Liver (tissue), 9 donors: Measurements from ENCODE around the gene ADAMTS19. TPM values are rescaled to one million over a fixed set of nuclear protein-coding genes. Genes with fewer than 3 reads are reported as not detected.

Source experiments
- DNase-seq: peaks from one replicate; pipeline ENCODE4 v3.0.0-alpha.2; 2017; ENCODE audit warnings: low spot score
- H3K27ac ChIP-seq, 2 donors: one replicate each; pipeline ENCODE4 v1.7.0; 2013; ENCODE audit warnings: inconsistent platforms in 2 of 2, low read length in 2 of 2, control low read depth in 1 of 2, low read depth in 1 of 2, mild to moderate bottlenecking in 1 of 2
- H3K27me3 ChIP-seq, 4 donors: one replicate each; pipeline versions ENCODE4 v1.6.1 to v1.7.0; 2013; ENCODE audit warnings: low read length in 3 of 4, inconsistent platforms in 1 of 4, mild to moderate bottlenecking in 1 of 4, moderate library complexity in 1 of 4; ENCODE audit not compliant: control insufficient read depth in 4 of 4, insufficient read depth in 4 of 4
- H3K36me3 ChIP-seq, 4 donors: one replicate each; pipeline versions ENCODE4 v1.6.1 to v1.7.0; 2013; ENCODE audit warnings: low read length in 3 of 4, mild to moderate bottlenecking in 3 of 4, low read depth in 1 of 4, moderate library complexity in 1 of 4; ENCODE audit not compliant: control insufficient read depth in 4 of 4, insufficient read depth in 3 of 4
- H3K4me1 ChIP-seq, 4 donors: one replicate each; pipeline versions ENCODE4 v1.6.1 to v1.7.0; 2013; ENCODE audit warnings: low read length in 3 of 4, mild to moderate bottlenecking in 3 of 4, moderate library complexity in 1 of 4; ENCODE audit not compliant: control insufficient read depth in 4 of 4, insufficient read depth in 4 of 4
- H3K4me3 ChIP-seq, 3 donors: one replicate each; pipeline versions ENCODE4 v1.6.1 to v1.7.0; 2013; ENCODE audit warnings: low read length in 3 of 3, control low read depth in 1 of 3, low read depth in 1 of 3, mild to moderate bottlenecking in 1 of 3
- H3K9ac ChIP-seq, 2 donors: one replicate each; pipeline ENCODE4 v1.7.0; 2013; ENCODE audit warnings: low read length in 2 of 2, mild to moderate bottlenecking in 2 of 2, moderate library complexity in 2 of 2, control low read depth in 1 of 2, low read depth in 1 of 2
- H3K9me3 ChIP-seq, 4 donors: one replicate each; pipeline versions ENCODE4 v1.6.1 to v1.7.0; 2013; ENCODE audit warnings: low read length in 3 of 4; ENCODE audit not compliant: control insufficient read depth in 4 of 4
- ATF3 ChIP-seq: IDR thresholded peaks from 2 replicates; pipeline ENCODE4 v1.6.1; 2016; ENCODE audit warnings: antibody characterized with exemption
- CTCF ChIP-seq: fragments of 150-350 bp; IDR thresholded peaks from 2 replicates; pipeline ENCODE4 v1.5.1; 2017; ENCODE audit warnings: improper control_type of control experiment, low read depth, low read length; ENCODE audit not compliant: missing input control
- EGR1 ChIP-seq, 2 donors: IDR thresholded peaks; 2 replicates each; pipeline ENCODE4 v1.6.1; 2016 to 2018; ENCODE audit warnings: antibody characterized with exemption in 2 of 2, low read depth in 2 of 2
- FOXA1 ChIP-seq: IDR thresholded peaks from 2 replicates; pipeline ENCODE4 v1.6.1; 2016; ENCODE audit warnings: antibody characterized with exemption
- FOXA2 ChIP-seq: IDR thresholded peaks from 2 replicates; pipeline ENCODE4 v1.6.1; 2016; ENCODE audit warnings: antibody characterized with exemption
- GABPA ChIP-seq, 2 donors: IDR thresholded peaks in 1 of 2; conservative IDR thresholded peaks in 1 of 2; 2 replicates each; pipeline ENCODE4 v1.6.1; 2016; ENCODE audit warnings: antibody characterized with exemption in 2 of 2, mild to moderate bottlenecking in 1 of 2, moderate library complexity in 1 of 2
- HNF4A ChIP-seq, 2 donors: conservative IDR thresholded peaks; 2 replicates each; pipeline ENCODE4 v1.6.1; 2016; ENCODE audit warnings: antibody characterized with exemption in 2 of 2, mild to moderate bottlenecking in 2 of 2
- HNF4G ChIP-seq: IDR thresholded peaks from 2 replicates; pipeline ENCODE4 v1.6.1; 2016; ENCODE audit warnings: antibody characterized with exemption
- JUND ChIP-seq, 2 donors: IDR thresholded peaks; 2 replicates each; pipeline ENCODE4 v1.6.1; 2016; ENCODE audit warnings: antibody characterized with exemption in 2 of 2
- MAX ChIP-seq: IDR thresholded peaks from 2 replicates; pipeline ENCODE4 v1.6.1; 2016; ENCODE audit warnings: antibody characterized with exemption
- NR2F2 ChIP-seq: IDR thresholded peaks from 2 replicates; pipeline ENCODE4 v1.6.1; 2016; ENCODE audit warnings: antibody characterized with exemption
- RAD21 ChIP-seq, 2 donors: IDR thresholded peaks; 2 replicates each; pipeline ENCODE4 v1.6.1; 2016; ENCODE audit warnings: antibody characterized with exemption in 2 of 2, mild to moderate bottlenecking in 2 of 2
- REST ChIP-seq: IDR thresholded peaks from 2 replicates; pipeline ENCODE4 v1.6.1; 2016; ENCODE audit warnings: antibody characterized with exemption, mild to moderate bottlenecking
- SP1 ChIP-seq: IDR thresholded peaks from 2 replicates; pipeline ENCODE4 v1.6.1; 2018; ENCODE audit warnings: antibody characterized with exemption, mild to moderate bottlenecking
- TAF1 ChIP-seq: conservative IDR thresholded peaks from 2 replicates; pipeline ENCODE4 v1.6.1; 2016; ENCODE audit warnings: antibody characterized with exemption, mild to moderate bottlenecking
- YY1 ChIP-seq: IDR thresholded peaks from 2 replicates; pipeline ENCODE4 v1.6.1; 2016; ENCODE audit warnings: antibody characterized with exemption, mild to moderate bottlenecking
- ZBTB33 ChIP-seq: IDR thresholded peaks from 2 replicates; pipeline ENCODE4 v1.6.1; 2016; ENCODE audit warnings: antibody characterized with exemption
- WGBS: extraction: QIAGEN DNeasy Blood & Tissue Kit; methylation state at CpG from one replicate; pipeline ENCODE4 v1.1.7; 2013; 5-methylcytosine and 5-hydroxymethylcytosine counted together
- polyA plus RNA-seq, 2 donors: library from polyadenylated mRNA; stranded (reverse) in 1 of 2; unstranded in 1 of 2; fragments of 200-250 nt in 1 of 2; fragments of >200 nt in 1 of 2; fragmentation: Nextera tagmentation in 1 of 2; extraction: Ambion mirVana in 1 of 2; gene quantifications; one replicate each; pipeline versions ENCODE4 v1.2.1 to v1.2.3, GENCODE V29; 2013 to 2015
- total RNA-seq, 2 donors: library from RNA; depleted of rRNA; stranded (reverse); fragments of >200 nt; gene quantifications; one replicate each; pipeline ENCODE4 v1.2.3, GENCODE V29; 2014
- donor health status: healthy.
- donor health status: healthy.
- donor health status: healthy.
- donor health status: healthy.
- donor health status: healthy.

The ADAMTS19 gene
- total and polyA plus RNA-seq, 4 donors = 0.09 TPM; not detected in 3

- Histone ChIP-seq H3K9me3 (no peaks in the 10 kb centered on the region), H3K4me3 (no peak overlapping the region), H3K27me3 (no peaks in the 10 kb centered on the region), H3K9ac (no peak overlapping the region), H3K4me1 (no peaks in the 10 kb centered on the region), H3K27ac (no peak overlapping the region), H3K36me3 (no peaks in the 10 kb centered on the region)
- WGBS = 73% methylated on average over 6 of the region's 6 CpGs
- no peak for DNase-seq
- TF ChIP-seq HNF4A (conservative IDR thresholded peaks at IDR 0.05) (no peak), NR2F2 (no peak), SP1 (no peak), ATF3 (no peak), CTCF (no peak), FOXA2 (no peak), REST (no peak), TAF1 (no peak), MAX (no peak), ZBTB33 (no peak), HNF4G (no peak), FOXA1 (no peak), RAD21 (IDR thresholded peaks at IDR 0.05) (no peak), JUND (IDR thresholded peaks at IDR 0.05) (no peak)
Measured at GRCh38 chr5:129507527-129507926, 47.4 kb downstream of the ADAMTS19 start.

- no peak overlapping the region for H3K9ac ChIP-seq
- no peak overlapping the region for H3K27ac ChIP-seq
- no peaks in the 10 kb centered on the region for H3K4me1 ChIP-seq
- DNase-seq = no peak
- no peaks in the 10 kb centered on the region for H3K36me3 ChIP-seq
- TF ChIP-seq EGR1 (IDR thresholded peaks at IDR 0.05; ENCODE audit: low read depth in 2 of 2) = no peak
- TF ChIP-seq ZBTB33 = no peak
- no peak for TF ChIP-seq TAF1
- TF ChIP-seq YY1 = no peak
- TF ChIP-seq SP1 = no peak
- no peak for TF ChIP-seq GABPA (IDR thresholded peaks at IDR 0.05 in 1 of 2, conservative IDR thresholded peaks at IDR 0.05 in 1 of 2)
- TF ChIP-seq HNF4A (conservative IDR thresholded peaks at IDR 0.05) = no peak
- TF ChIP-seq FOXA1 = no peak
- TF ChIP-seq NR2F2 = no peak
- TF ChIP-seq ATF3 = no peak
- TF ChIP-seq JUND (IDR thresholded peaks at IDR 0.05) = no peak
- no peak for TF ChIP-seq CTCF
- 72% methylated on average over 2 of the region's 2 CpGs for WGBS
- no peak overlapping the region for H3K4me3 ChIP-seq
- H3K27me3 ChIP-seq = no peaks in the 10 kb centered on the region
- no peaks in the 10 kb centered on the region for H3K9me3 ChIP-seq
Measured at GRCh38 chr5:129508606-129509005, 48.5 kb downstream of the ADAMTS19 start.
